ENCODE measurements around the gene HAUS5.

HAUS5 gene

DNA sequence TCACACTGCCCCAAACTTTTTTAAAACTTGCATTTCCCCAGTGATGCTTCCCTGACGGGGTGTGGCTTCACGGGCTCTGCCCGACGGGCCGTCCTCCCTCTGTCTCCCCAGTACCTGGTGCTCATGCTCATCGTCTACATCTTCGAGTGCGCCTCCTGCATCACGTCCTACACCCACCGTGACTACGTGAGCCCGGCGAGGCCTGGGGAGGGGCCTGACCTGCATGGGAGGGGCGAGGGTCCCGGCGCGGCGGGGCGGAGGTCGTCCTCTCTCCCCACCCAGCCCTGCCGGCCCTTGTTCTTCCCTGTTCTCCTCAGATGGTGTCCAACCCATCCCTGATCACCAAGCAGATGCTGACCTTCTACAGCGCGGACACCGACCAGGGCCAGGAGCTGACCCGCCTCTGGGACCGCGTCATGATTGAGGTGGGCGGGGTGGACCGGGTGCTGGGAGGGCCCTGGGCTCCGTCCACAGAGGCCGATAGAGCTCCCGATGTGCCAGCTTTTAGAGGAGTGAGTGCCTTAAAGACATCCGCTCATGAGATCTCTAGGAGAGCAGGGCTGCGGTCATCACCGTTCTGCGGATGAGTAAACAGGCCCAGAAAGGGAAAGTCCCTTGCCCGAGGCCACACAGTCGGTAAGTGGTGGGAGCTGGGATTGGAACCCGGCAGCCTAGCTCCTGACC, 60.7 kb downstream of the HAUS5 start:
- DNase-seq = no peak
